A673 (cell line): ENCODE measurements around the gene NDUFA13.

Experiments used
- EZH2 ChIP-seq: fragments of 200-600 bp; sonication (generic); IDR thresholded peaks from 2 replicates; pipeline ENCODE4 v1.6.1; 2017; ENCODE audit warnings: borderline replicate concordance, low read depth, mild to moderate bottlenecking, mixed read lengths, antibody characterized with exemption, low read length; ENCODE audit not compliant: poor library complexity, severe bottlenecking
- TF ChIP-seq, protein P1 (sequence below): fragments of 300-800, 200-600 bp; sonication (generic); conservative IDR thresholded peaks from 2 replicates; pipeline ENCODE4 v1.5.1; 2017; ENCODE audit warnings: low read depth, mild to moderate bottlenecking, antibody characterized with exemption, low read length, moderate library complexity, mixed read lengths

DNA sequence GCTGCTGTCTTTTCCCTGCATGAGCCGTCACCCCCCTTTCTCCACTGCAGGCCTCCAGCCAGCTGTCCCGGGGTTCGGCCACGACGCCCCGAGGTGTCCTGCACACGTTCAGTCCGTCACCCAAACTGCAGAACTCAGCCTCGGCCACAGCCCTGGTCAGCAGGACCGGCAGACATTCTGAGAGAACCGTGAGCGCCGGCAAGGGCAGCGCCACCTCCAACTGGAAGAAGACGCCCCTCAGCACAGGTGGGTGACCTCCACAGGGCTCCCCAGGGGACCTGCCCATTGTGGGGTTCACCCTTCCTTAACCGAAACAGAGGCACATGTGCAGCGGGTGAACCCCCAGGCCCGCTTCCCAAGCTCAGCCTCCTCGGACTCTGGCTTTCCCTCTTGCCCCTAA lies 13.7 kb upstream of the NDUFA13 start:
- TF ChIP-seq, protein P1, sequence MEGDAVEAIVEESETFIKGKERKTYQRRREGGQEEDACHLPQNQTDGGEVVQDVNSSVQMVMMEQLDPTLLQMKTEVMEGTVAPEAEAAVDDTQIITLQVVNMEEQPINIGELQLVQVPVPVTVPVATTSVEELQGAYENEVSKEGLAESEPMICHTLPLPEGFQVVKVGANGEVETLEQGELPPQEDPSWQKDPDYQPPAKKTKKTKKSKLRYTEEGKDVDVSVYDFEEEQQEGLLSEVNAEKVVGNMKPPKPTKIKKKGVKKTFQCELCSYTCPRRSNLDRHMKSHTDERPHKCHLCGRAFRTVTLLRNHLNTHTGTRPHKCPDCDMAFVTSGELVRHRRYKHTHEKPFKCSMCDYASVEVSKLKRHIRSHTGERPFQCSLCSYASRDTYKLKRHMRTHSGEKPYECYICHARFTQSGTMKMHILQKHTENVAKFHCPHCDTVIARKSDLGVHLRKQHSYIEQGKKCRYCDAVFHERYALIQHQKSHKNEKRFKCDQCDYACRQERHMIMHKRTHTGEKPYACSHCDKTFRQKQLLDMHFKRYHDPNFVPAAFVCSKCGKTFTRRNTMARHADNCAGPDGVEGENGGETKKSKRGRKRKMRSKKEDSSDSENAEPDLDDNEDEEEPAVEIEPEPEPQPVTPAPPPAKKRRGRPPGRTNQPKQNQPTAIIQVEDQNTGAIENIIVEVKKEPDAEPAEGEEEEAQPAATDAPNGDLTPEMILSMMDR = no peak
- TF ChIP-seq EZH2 = no peak
